DMS153 treated with DMSO at 0.1 percent for 48 hours (cell line): ENCODE measurements around the gene DOCK1.
"Not testable (repeated sequence)": the region's sequence is repeated elsewhere in the genome, so short reads cannot be mapped to it uniquely, and the experiment has no call there.

ENCODE experiments used
- DNase-seq: peaks from one replicate; lab custom pipeline; 2025; ENCODE audit not compliant: unreplicated experiment; lab: John Stamatoyannopoulos, UW

Gene DOCK1

DNA sequence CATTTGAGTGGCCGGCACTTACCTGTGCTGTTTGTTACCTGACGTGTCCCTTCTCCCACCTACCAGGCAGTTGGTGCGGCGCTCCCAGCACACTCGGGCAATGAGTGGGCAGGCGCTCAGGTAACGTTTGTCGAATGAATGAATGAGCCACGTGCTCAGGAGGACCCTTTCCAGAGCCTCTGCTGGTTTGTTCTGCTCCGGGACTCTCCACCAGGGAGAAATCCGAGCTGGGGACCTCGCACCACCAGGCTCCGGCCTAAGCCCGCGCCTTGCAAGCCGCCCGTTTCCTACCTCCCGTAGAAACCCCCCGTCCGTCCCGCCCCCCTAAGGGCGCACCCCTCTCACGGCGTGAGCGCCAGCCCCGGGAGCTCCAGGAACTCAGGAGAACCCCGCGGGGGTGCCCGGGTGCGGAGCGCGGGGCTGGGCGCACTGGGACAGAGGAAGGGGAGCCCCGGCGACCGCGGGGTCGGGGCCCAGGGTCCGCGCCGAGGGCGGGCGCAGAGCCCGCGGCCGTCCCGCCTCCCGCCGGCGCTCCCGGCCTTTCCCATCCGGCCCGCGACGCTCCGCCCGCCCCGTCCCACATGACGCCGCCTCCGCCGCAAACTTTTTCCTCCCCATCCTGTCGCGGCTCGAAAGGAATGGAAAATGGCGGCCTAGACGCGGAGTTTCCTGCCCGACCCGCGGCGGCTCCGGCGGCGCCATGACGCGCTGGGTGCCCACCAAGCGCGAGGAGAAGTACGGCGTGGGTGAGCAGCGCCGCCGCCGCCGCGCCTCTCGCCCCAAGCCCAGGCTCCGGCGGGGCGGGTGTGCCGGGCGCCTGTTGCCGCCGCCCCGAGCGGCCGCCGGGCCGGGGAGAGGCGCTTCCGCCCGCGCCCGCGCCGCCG, at the start of gene DOCK1:
TSS of gene DOCK1 (plus strand) at position 611 of the 884 bp plus-strand sequence. CDS start at position 701, 90 bp downstream.
- peak; percentile 16 for DNase-seq

DNA sequence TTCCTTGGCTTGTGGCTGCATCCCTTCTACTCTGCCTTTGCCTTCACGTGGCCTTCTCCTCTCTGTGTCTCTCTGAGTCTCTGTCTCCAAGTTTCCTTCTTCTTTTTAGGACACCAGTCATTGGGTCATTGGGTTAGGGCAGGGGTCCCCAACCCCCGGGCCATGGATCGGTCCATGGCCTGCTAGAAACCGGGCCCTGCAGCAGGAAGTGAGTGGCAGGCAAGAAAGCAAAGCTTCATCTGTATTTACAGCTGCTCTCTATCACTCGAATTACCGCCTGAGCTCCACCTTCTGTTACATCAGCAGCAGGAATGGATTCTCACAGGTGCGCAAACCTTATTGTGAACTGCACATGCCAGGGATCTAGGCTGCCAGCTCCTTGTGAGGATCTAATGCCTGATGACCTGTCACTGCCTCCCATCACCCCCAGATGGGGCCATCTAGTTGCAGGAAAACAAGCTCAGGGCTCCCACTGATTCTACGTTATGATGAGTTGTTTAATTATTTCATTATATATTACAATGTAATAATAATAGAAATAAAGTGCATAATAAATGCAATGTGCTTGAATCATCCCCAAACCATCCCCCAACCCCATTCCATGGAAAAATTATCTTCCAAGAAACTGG, 47.9 kb upstream of the DOCK1 start:
- DNase-seq = no peak

DNA sequence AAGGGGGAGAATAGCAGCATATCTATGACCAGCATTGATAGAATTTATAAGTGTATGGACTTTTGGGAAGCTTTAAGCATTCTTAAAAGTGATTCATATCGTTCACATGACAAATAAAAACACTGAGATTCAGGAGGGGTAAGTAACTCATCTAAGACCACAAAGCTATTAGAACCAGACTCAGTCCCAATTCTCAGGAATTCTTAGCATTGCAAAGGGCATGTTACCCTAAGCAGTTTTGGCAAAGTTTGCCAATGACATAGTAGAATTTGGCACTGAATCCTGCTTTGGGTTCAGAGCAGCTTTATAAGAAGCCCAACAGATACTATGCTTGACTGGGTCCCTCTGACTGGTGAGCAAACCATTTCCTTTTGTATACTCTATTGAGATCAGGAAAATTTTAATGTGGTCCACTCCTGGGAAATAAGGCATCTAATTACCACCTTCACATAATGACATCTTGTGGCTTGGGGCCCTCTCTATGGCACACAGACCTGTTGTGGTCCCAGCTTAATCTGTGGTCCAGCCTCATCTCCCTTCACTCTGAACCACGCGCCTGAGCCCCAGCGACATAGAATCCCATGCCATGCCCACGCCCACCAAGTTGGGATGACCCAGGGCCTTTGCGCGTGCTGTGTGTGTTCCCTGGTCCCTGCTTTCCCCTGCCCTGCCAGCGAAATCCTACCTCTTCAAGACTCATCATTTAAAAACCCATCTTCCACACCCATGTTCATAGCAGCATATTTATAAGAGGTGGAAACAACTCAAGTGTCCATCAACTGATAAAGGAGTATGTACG, 37.5 kb upstream of the DOCK1 start:
- no peak for DNase-seq

DNA sequence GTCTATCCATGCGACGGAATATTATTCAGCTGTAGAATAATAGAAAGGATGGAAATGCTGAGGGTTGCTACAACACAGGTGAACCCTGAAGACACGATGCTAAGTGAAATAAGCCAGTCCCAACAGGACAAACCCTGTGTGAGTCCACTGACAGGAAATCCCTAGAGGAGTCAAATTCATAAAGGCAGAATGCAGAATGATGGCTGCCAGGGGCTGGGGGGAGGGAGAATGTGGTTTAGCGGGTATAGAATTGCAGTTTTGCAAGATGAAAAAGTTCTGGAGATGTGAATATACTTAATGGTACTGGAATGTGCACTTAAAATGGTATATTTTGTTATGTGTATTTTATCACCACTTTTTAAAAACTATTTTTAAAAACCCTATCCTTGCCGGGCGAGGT, 36.9 kb upstream of the DOCK1 start:
- DNase-seq = no peak

DNA sequence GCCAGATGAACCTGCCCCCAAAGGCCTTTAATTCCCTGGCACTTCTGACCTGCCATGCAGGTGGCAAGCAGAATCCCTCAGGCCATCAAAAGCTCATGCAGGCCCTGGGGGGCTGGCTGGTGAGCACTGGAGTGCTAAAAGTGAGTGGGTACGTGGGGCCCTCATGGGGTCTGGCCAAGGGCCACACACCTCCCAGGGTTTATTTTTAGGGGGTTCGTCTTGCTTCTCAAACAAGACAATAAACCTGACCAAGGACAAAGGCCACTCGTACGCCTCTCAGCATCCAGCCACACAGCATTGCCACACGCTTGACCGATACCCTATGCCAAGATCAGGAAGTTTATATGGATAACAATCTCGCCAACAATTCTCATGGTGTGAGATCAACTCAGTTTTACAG, 33.1 kb upstream of the DOCK1 start:
- no peak for DNase-seq

DNA sequence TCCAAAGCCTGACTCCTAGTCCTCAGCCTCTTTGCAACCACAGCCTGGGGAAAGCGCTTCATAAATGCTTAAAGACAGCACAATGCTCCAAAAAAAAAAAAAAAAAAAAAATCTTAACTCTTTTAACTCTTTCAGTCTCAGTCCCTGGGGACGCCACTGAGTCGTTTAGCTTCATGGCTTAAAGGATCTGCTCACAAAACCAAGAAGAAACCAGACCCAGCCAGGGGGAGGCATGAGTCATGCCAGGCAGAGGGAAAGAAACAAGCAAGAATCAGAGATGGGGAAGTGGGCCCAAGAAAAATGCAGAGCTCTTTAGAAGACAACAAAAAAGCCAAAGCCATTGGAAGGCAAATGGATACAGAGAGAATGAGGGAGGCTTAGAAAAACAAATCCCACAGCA, 32.5 kb upstream of the DOCK1 start:
- DNase-seq = no peak

DNA sequence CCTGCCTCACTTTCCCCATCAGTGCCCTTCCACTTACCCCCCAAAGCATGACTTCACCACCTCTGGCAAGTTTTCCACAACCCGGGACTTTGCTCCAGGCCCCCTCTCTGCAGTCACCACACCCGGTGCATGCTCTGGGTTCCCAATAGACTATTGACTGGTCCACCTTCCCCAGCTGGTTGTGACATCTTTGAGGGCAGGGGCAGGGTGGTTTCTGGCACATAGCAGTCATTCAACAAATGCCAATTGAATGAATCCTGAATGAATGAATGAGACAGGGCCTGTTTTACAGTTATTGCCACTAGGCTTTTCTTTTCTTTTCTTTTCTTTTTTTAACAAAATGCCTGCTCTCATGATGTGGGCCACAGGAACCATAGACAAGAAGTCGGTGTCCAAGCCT, 28.8 kb upstream of the DOCK1 start:
- DNase-seq = no peak

DNA sequence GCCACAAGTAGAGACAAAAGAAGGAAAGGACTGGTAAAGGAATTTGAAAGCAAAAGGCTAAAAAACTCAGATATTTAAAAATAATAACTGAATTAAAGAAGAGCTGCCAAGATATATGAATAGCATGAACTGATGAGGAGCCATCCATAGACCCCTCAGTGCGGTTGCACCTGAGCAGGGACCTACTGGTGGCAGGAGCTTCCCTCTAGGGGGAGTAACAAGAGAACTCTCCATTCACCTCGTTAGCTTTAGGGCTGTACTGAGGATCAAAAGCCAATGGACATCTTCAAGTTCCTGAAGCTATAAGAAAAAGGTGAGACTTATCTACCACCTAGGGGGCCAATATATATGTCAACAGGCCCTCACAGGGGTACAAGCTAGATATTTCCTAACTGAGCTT, 27.8 kb upstream of the DOCK1 start:
- no peak for DNase-seq

DNA sequence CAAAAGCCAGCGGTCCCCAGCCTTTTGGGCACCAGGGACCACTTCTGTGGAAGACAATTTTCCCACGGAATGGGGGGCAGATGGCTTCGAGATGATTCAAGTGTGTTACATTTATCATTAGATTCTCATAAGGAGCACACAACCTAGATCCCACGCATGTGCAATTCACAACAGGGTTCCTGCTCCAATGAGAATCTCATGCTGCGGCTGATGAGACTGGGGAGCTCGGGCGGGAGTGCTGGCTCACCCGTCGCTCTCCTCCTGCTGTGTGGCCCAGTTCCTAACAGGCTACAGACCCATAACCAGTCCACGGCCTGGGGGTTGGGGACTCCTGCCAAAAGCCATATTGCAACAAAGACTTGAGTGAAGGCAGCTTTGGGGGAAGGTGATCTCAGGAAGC, 26.6 kb upstream of the DOCK1 start:
- DNase-seq = no peak

DNA sequence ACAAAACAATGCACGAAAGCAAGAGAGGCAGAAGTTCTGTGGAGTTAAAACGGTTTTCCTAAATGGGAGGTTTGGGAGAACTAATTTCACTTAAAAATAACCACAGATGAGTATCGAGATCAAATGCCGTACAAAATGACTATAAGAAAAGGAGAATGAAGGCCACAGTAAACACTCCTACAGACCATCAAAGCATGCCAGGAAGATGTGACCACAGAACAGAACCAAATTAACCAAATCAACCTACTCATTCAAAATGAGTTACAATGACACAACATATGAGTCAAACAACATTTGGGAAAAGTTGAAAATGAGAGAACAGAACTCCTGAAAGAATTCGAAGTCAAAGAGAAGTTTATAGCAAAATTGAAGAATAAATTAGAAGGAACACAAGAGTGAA, 24.3 kb upstream of the DOCK1 start:
- no peak for DNase-seq

DNA sequence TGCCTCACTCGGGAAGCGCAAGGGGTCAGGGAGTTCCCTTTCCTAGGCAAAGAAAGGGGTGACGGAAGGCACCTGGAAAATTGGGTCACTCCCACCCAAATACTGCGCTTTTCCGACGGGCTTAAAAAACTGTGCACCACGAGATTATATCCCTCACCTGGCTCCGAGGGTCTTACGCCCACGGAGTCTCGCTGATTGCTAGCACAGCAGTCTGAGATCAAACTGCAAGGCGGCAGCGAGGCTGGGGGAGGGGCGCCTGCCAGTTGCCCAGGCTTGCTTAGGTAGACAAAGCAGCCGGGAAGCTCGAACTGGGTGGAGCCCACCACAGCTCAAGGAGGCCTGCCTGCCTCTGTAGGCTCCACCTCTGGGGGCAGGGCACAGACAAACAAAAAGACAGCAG, 23.2 kb upstream of the DOCK1 start:
- DNase-seq = not testable (repeated sequence)

DNA sequence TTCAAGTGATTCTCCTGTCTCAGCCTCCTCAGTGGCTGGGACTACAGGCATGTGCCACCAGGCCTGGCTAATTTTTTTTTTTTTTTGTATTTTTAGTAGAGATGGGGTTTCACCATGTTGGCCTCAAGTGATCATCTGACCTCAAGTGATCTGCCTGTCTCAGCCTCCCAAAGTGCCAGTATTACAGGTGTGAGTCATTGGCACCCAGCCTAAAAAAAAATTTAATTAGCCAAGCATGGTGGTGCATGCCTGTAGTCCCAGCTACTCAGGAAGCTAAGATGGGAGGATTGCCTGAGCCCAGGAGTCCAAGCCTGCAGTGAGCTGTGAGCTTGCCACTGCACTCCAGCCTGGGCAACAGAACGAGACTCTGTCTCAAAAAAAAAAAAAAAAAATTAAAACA, 16.8 kb upstream of the DOCK1 start:
- not testable (repeated sequence) for DNase-seq

DNA sequence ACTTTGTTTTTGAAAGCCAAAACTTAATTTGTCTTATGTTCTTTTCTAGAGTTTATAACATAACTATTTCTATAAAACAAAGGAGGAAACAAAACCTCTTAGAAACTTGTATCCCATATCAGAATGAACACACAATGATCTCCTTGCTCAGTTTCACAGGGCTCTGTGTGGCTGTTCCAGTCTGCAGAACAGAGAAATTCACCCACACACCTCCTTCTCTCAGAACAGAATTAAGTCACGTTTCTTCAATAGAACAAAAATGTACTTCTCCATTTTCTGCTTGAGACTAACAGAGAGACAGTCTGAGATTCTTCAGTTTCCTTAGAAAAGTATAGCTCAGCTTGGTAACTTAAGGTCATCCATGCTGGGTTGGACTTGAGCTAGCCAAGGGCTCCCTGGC, 15.8 kb upstream of the DOCK1 start:
- no peak for DNase-seq

DNA sequence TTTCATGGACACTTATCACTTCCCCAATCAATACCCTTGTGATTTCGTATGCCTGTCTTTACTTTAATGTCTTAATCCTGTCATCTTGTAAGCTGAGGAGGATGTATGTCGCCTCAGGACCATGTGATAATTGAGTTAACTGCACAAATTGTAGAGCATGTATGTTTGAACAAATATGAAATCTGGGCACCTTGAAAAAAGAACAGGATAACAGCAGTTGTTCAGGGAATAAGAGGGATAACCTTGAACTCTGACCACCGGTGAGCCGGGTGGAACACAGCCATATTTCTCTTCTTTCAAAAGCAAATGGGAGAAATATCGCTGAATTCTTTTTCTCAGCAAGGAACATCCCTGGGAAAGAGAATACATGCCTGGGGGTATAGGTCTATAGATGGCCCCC, 14.4 kb upstream of the DOCK1 start:
- not testable (repeated sequence) for DNase-seq

DNA sequence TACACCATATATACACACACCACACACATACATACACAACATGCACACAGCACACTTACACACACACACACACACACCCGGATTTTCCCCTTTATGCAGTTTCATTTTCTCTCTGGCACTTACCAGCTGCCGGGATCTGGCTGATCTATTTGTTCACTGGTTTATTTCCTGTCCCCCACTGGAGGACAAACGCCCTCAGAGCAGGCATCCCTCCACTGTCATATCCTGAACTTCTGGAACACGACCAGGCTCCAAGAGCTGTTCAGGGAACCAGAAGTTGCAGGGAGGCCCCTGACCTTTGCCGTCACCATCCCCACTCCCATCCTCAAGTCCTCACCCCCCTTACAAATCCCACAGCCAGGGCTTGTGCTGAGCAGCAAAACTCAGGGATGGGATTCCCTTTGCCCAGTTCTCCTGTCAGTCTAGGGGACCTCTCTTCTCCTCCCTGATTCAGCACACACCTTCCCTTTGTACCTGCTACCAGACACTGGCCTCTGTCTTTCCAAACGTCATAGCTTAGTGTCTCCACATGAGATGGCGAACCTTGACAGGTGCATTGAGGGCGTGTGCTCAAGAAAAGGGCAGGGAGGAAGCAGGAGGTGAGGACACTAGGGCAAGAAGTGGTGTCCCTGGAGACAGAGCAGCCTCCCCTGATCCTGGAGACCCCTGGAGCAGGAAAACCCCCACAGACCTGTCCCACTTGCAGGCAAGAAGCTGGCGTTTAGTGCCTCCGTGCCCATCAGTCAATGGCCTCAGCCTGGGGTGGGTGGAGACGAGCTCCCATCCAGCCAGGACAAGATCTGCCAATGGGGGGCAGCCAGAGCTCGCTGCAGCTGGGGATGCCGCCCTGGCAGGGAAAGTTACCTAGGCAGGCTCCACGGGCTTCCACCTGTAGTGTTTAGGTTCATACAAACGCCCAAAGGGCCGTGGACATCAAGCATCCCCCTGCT, 12.7 kb upstream of the DOCK1 start:
- no peak for DNase-seq

DNA sequence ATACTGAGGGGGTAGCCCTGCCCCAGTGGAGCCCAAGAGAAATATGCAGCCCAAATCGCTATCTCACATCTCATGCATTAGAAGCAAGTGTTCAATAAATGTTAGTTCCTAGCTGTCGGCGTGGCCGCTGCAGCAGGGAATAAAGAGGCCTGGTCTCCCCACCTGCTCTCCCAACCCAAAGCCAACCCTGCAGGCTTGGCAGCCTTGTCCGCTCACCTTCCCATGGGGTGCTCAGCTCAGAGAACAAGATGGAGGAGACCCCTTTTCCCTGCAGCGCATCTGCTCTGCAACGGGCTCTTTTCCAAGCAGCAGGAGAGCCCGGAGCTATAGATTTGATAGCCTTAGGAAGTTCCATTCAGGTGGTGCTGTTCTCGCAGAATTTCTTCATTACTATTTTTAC, 12.0 kb upstream of the DOCK1 start:
- DNase-seq = no peak

DNA sequence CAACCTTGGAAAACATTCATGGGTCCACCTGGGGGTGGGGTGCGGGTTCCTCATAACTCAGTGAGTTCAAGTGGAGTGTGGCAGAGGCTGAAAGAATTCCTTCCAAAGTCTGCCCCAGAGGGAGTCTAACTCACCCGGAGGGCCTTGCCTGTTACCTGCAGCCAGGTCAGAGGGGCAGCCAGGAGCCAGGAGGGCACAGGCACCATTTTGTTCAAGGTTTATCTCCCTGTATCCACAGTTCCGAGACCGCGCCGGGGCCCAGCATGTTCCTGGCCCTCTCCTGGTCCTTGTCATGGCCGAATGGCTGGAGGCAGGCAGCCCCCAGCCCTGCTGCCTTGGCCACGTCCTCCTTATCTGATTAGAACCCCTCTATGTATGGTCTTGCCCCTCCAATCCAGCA, 11.4 kb upstream of the DOCK1 start:
- DNase-seq = no peak

DNA sequence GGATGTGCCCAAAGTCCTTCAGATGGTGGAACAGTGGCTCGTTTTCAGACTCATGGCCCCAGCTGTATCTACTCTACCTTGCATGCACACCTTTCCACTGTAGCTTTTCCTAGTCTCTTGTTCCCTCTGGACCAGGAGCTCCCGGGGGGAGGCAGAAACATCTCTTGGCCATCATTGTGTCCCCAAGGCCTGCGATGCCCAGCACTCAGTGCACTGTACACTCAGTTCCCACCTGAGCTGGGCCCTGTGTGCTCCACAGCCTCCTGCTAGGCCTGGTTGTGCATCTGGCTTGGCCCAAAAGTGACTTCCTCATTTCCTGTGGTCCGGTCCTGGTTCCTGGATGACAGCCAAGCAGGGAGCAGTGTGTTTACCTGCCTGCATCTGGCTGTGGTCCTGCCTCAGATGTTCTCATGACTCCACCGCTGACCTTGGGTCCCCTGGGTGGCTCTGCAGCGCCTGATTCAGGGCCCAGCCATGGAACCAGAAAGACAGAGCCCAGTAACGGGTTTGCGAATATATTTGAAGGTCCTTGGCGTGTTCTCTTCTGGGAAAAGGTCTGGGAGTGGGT, 9.9 kb upstream of the DOCK1 start:
- DNase-seq = peak; percentile 9

DNA sequence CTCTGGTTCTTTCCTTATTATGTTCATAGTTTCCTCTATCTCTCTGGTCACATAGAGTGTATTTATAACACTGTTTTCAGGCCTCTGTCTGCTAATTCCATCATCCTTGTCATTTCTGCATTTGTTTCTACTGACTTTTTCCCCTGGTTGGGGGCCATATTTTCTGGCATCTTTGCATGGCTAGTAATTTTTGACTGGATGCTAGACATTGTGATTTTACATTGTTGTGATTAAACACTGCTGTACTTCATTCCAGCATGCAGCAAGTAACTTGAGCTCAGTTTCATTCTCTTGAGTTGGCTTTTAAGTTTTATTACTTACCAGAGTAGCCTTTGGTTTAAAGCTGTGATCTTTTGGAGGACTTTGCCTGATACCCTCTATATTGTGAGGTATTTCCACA, 6.8 kb upstream of the DOCK1 start:
- DNase-seq = no peak

DNA sequence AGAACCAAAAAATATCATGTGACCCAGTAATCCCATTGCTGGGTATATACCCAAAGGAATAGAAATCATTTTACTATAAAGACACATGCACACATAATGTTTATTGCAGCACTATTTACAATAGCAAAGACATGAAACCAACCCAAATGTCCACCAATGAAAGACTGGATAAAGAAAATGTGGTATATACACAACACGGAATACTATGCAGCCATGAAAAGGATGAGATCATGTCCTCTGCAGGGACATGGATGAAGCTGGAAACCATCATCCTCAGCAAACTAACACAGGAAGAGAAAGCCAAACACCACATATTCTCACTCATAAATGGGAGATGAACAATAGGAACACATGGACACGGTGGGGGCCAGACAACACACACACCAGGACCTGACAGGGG, 5.7 kb upstream of the DOCK1 start:
- DNase-seq = not testable (repeated sequence)
